ENCODE data around the gene USP6NL. TPM values are rescaled to one million over a fixed set of nuclear protein-coding genes. Genes with fewer than 3 reads are reported as not detected.

Gene USP6NL
- total and polyA plus RNA-seq, 2 of the 8 experiments (the other 6 are each of a cell fraction or from before 2014, with no cell fraction given) = 10.9 to 28.8 TPM

DNA sequence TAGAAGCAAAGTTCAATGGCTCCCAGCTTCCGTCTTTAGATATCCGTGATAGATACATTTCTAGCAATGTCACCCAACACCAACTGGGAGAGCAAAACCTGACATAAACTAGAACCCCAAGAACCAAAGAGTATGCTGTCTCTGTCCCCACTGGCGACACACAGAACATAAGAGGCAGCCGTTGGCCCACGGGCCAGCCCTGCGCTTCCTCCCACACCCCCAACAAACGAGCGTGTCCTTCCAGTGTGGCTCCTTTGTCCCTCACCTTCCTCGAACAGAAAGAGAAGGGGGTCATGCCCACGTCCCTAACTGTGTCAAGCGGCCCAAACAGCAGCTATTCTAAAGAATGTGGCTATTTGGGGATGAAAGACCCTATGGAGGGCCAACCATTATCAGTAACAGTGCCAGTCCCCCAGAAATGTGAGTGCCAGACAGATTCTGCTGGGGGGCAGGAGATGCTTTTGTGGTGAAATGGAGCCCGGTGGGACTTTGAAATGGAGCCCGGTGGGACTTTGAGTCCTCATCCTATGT is 171.9 kb downstream of the USP6NL start (continued):
- TF ChIP-seq SUZ12 (IDR thresholded peaks at IDR 0.05; ENCODE audit: low read length) (no peak), YY1 (IDR thresholded peaks at IDR 0.05; ENCODE audit: low read depth, low read length) (no peak), EZH2 (IDR thresholded peaks at IDR 0.05; ENCODE audit: low read depth, low read length, severe bottlenecking) (no peak), RBBP5 (IDR thresholded peaks at IDR 0.05; ENCODE audit: borderline replicate concordance, low read depth, low read length) (no peak), SP1 (IDR thresholded peaks at IDR 0.05; ENCODE audit: low read depth, low read length) (no peak)
- TF ChIP-seq, protein P1, sequence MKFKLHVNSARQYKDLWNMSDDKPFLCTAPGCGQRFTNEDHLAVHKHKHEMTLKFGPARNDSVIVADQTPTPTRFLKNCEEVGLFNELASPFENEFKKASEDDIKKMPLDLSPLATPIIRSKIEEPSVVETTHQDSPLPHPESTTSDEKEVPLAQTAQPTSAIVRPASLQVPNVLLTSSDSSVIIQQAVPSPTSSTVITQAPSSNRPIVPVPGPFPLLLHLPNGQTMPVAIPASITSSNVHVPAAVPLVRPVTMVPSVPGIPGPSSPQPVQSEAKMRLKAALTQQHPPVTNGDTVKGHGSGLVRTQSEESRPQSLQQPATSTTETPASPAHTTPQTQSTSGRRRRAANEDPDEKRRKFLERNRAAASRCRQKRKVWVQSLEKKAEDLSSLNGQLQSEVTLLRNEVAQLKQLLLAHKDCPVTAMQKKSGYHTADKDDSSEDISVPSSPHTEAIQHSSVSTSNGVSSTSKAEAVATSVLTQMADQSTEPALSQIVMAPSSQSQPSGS (IDR thresholded peaks at IDR 0.05; ENCODE audit: low read length) = no peak
